Right atrium auricular region (tissue), 2 donors: ENCODE results near the gene RAB17. TPM values are rescaled to one million over a fixed set of nuclear protein-coding genes. Genes with fewer than 3 reads are reported as not detected.

Source experiments
- DNase-seq: peaks from one replicate; pipeline ENCODE4 v3.0.0-alpha.2; 2019; ENCODE audit warnings: low spot score
- H3K27ac ChIP-seq, 2 donors: fragments of 200-600 bp; sonication (generic); 1 replicate in 1 of 2; 2 replicates in 1 of 2; pipeline ENCODE4 v1.5.1; 2016 to 2019
- H3K27me3 ChIP-seq, 2 donors: fragments of 200-600 bp; sonication (generic); one replicate each; pipeline versions ENCODE4 v1.5.1 to v1.6.0; 2017 to 2019
- H3K36me3 ChIP-seq: fragments of 200-600 bp; sonication (generic); one replicate; pipeline ENCODE4 v1.5.1; 2016
- H3K4me1 ChIP-seq, 2 donors: fragments of 200-600 bp; sonication (generic); one replicate each; pipeline versions ENCODE4 v1.5.1 to v1.6.0; 2017 to 2019
- H3K4me3 ChIP-seq, 2 donors: fragments of 200-600 bp; sonication (generic); 1 replicate in 1 of 2; 2 replicates in 1 of 2; pipeline ENCODE4 v1.5.1; 2017 to 2019; ENCODE audit warnings: mild to moderate bottlenecking in 1 of 2, moderate library complexity in 1 of 2
- H3K9me3 ChIP-seq, 2 donors: fragments of 200-600 bp; sonication (generic); one replicate each; pipeline ENCODE4 v1.5.1; 2019
- total RNA-seq, 2 donors: library from RNA; depleted of rRNA; stranded (reverse); fragments of >200 nt; gene quantifications; one replicate each; pipeline ENCODE4 v1.1.0, GENCODE V29; 2016
- TF ChIP-seq, protein P1 (sequence below), 2 donors: fragments of 200-600 bp; sonication (generic); IDR thresholded peaks; one replicate each; pipeline ENCODE4 v1.5.1; 2019; ENCODE audit warnings: antibody characterized with exemption in 2 of 2

The RAB17 gene
- total RNA-seq, 2 donors from 2014 or later = 1.0 to 4.5 TPM

GRCh38 chr2:237558961-237559641 is 31.4 kb downstream of the RAB17 start:
- TF ChIP-seq, protein P1, sequence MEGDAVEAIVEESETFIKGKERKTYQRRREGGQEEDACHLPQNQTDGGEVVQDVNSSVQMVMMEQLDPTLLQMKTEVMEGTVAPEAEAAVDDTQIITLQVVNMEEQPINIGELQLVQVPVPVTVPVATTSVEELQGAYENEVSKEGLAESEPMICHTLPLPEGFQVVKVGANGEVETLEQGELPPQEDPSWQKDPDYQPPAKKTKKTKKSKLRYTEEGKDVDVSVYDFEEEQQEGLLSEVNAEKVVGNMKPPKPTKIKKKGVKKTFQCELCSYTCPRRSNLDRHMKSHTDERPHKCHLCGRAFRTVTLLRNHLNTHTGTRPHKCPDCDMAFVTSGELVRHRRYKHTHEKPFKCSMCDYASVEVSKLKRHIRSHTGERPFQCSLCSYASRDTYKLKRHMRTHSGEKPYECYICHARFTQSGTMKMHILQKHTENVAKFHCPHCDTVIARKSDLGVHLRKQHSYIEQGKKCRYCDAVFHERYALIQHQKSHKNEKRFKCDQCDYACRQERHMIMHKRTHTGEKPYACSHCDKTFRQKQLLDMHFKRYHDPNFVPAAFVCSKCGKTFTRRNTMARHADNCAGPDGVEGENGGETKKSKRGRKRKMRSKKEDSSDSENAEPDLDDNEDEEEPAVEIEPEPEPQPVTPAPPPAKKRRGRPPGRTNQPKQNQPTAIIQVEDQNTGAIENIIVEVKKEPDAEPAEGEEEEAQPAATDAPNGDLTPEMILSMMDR (IDR thresholded peaks at IDR 0.05) = no peak
- no peak overlapping the region for H3K4me3 ChIP-seq
- peak overlapping the region in 1 of 2 donors; percentile 13 for H3K27ac ChIP-seq
- peaks cover 4% of the 10 kb centered on the region for H3K36me3 ChIP-seq
- H3K4me1 ChIP-seq = peaks cover 0 to 11% of the 10 kb centered on the region in 2 donors
- no peaks in the 10 kb centered on the region for H3K27me3 ChIP-seq
- DNase-seq = peak; percentile 91
- peaks cover 0 to 14% of the 10 kb centered on the region in 2 donors for H3K9me3 ChIP-seq

- no peaks in the 10 kb centered on the region for H3K27me3 ChIP-seq
- TF ChIP-seq, protein P1 (IDR thresholded peaks at IDR 0.05) = no peak
- H3K9me3 ChIP-seq = peaks cover 0 to 14% of the 10 kb centered on the region in 2 donors
- no peak overlapping the region for H3K4me3 ChIP-seq
- no peak overlapping the region for H3K27ac ChIP-seq
- peaks cover 4% of the 10 kb centered on the region for H3K36me3 ChIP-seq
- H3K4me1 ChIP-seq = peaks cover 0 to 11% of the 10 kb centered on the region in 2 donors
- DNase-seq = no peak
Observed at GRCh38 chr2:237557633-237558015, 32.9 kb downstream of the RAB17 start.

DNA sequence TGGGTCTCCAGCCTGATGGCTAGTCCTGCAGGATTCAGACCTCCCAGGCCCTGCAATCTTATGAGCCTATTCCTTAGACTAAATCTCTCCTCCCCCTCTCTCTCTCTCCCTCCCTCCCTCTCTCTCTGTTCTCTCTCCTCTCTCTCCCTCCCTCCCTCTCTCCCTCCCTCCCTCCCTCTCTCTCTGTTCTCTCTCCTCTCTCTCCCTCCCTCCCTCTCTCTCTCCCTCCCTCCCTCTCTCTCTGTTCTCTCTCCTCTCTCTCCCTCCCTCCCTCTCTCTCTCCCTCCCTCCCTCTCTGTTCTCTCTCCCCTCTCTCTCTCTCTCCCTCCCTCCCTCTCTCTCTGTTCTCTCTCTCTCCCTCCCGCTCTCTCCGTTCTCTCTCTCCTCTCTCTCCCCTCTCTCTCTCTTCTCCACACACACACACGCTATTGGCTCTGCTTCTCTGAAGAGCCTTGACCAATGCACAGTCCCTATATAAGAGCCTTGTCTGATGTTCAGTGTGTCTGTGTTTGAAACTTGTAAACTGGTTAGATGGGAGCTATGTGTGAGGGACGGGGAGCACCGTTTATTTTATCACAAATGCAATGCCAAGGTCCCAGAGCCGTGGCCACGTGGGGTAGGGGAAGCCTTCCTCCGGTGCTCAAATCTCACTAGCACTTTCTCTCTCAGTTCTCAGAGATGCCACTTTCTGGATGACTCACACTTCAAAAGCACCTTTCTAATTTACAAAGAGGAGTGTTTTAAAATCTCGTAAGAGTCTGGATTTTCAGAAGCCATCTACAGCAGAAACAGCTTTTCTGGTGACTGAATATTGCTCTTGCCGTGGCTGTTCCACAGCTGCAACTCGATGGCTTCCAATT is 33.5 kb downstream of the RAB17 start:
- TF ChIP-seq, protein P1 (IDR thresholded peaks at IDR 0.05) = peak in 1 of 2 donors; percentile 27
- Histone ChIP-seq H3K36me3 (peaks cover 4% of the 10 kb centered on the region), H3K4me3 (no peak overlapping the region), H3K4me1 (peaks cover 0 to 11% of the 10 kb centered on the region in 2 donors), H3K9me3 (peaks cover 0 to 14% of the 10 kb centered on the region in 2 donors), H3K27me3 (no peaks in the 10 kb centered on the region), H3K27ac (no peak overlapping the region)
- DNase-seq = no peak

DNA sequence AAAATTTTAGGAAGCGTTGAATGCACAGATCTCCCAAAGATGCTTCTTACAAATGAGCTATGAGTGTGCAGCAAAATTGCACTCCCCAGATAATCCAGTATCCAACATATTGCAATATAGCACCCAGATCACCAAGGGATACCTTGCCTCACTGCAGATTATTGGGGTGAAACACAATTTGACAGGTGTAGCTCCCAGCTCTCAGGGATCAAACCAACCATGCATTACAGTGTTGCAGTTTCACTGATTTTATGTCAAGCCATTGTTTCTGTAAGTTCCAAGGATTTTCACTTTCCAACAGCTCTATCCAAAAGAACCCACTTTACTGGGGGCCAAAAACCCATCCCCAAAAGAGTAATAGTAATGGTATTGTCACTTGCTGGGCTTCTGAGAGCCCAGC is 35.0 kb downstream of the RAB17 start:
- TF ChIP-seq, protein P1 (IDR thresholded peaks at IDR 0.05) = no peak
- Histone ChIP-seq H3K4me1 (peaks cover 0 to 11% of the 10 kb centered on the region in 2 donors), H3K9me3 (peaks cover 0 to 14% of the 10 kb centered on the region in 2 donors), H3K27me3 (no peaks in the 10 kb centered on the region), H3K27ac (no peak overlapping the region), H3K36me3 (peaks cover 4% of the 10 kb centered on the region), H3K4me3 (no peak overlapping the region)
- no peak for DNase-seq

GRCh38 chr2:237553948-237554347 is 36.6 kb downstream of the RAB17 start:
- Histone ChIP-seq H3K27me3 (no peaks in the 10 kb centered on the region), H3K36me3 (peaks cover 4% of the 10 kb centered on the region), H3K27ac (no peak overlapping the region), H3K4me1 (peaks cover 0 to 4% of the 10 kb centered on the region in 2 donors), H3K9me3 (peaks cover 0 to 14% of the 10 kb centered on the region in 2 donors), H3K4me3 (no peak overlapping the region)
- DNase-seq = no peak
- TF ChIP-seq, protein P1 (IDR thresholded peaks at IDR 0.05) = no peak
